ENCODE measurements around the gene RAI1. TPM values are rescaled to one million over a fixed set of nuclear protein-coding genes. Genes with fewer than 3 reads are reported as not detected.

The RAI1 gene
- total and polyA plus RNA-seq, 2 of the 13 experiments (the other 11 are each of a cell fraction or from before 2014, with no cell fraction given), result 3.4 to 5.2 TPM

DNA sequence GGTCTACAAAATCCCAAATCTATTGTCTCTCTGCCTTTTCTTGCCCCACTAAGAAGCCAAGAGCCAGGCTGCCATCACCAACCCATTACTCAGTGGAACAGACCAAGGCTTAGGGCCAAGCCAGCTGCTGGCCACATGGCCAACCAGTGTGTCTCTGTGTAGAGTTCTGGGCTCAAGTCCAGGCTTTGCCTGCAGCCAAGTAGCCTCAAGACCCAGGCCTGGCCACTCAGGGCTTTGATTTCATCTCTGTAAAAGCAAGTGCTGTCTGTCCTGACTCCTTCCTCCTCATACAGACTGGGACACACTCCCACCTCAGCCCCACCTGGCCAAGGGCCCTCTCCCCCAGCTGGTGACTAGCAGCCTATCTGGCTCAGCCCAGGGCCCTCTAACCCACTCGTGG, 140.9 kb downstream of the RAI1 start (continued):
- TF ChIP-seq MEIS1 (CRISPR knock-in tag; IDR thresholded peaks at IDR 0.05; ENCODE audit: borderline replicate concordance) (no peak), RFX3 (CRISPR knock-in tag; IDR thresholded peaks at IDR 0.05) (no peak), SCMH1 (CRISPR knock-in tag; IDR thresholded peaks at IDR 0.05; ENCODE audit: borderline replicate concordance) (no peak), SAP130 (CRISPR knock-in tag; IDR thresholded peaks at IDR 0.05; ENCODE audit: low read depth) (0 out of 2 replicates have a peak, but pooled peaks have one; percentile 9)
- TF ChIP-seq, protein P1, sequence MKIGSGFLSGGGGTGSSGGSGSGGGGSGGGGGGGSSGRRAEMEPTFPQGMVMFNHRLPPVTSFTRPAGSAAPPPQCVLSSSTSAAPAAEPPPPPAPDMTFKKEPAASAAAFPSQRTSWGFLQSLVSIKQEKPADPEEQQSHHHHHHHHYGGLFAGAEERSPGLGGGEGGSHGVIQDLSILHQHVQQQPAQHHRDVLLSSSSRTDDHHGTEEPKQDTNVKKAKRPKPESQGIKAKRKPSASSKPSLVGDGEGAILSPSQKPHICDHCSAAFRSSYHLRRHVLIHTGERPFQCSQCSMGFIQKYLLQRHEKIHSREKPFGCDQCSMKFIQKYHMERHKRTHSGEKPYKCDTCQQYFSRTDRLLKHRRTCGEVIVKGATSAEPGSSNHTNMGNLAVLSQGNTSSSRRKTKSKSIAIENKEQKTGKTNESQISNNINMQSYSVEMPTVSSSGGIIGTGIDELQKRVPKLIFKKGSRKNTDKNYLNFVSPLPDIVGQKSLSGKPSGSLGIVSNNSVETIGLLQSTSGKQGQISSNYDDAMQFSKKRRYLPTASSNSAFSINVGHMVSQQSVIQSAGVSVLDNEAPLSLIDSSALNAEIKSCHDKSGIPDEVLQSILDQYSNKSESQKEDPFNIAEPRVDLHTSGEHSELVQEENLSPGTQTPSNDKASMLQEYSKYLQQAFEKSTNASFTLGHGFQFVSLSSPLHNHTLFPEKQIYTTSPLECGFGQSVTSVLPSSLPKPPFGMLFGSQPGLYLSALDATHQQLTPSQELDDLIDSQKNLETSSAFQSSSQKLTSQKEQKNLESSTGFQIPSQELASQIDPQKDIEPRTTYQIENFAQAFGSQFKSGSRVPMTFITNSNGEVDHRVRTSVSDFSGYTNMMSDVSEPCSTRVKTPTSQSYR (CRISPR knock-in tag; IDR thresholded peaks at IDR 0.05; ENCODE audit: borderline replicate concordance), result no peak

DNA sequence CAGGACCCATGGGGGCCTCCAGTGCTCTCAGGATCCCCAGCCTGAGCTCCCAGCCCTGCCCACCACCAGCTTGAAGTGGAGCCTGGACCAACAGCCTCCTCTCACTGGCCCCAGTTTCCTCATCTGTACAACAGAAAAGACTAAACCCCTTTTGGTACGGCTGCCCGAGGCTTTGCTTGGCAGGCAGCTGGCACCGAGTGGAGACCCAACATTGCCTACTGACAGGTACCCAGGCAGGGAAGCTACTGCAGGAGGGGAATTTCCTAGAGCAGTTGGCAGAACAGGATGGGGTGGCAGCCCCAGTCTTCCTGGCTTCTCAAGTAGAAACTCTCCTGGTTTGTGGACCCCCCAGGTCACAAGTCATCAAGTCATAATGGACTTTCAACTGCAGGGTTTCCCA, 141.4 kb downstream of the RAI1 start:
- Histone ChIP-seq H3K4me1 (ENCODE audit: insufficient read depth, low read length) (peaks cover 92% of the 10 kb centered on the region), H3K79me2 (ENCODE audit: insufficient read depth, low read length) (peaks cover 68% of the 10 kb centered on the region), H2AFZ (ENCODE audit: low read length) (no peak overlapping the region), H4K20me1 (ENCODE audit: insufficient read depth, low read length) (peaks cover 67% of the 10 kb centered on the region), H3K9ac (ENCODE audit: insufficient read depth, low read depth, low read length) (peak overlapping the region; percentile 48), H3K27ac (ENCODE audit: extremely low read length, insufficient read depth, low read length) (peak overlapping the region; percentile 53), H3K4me2 (ENCODE audit: low read depth, low read length) (peak overlapping the region; percentile 76), H3K4me3 (replicated peaks in 1 of 3; ENCODE audit: insufficient read depth in 1 of 3, low read depth in 2 of 3, low read length in 3 of 3) (peak overlapping the region in 2 of 3 experiments; percentile 29 to 69; a peak in 3 of 6 replicates), H3K27me3 (ENCODE audit: control insufficient read depth in 1 of 2, insufficient read depth in 2 of 2, low read length in 2 of 2) (no peaks in the 10 kb centered on the region), H3K9me3 (ENCODE audit: low read length) (no peaks in the 10 kb centered on the region), H3K36me3 (replicated peaks in 1 of 2; ENCODE audit: control insufficient read depth in 1 of 2, insufficient read depth in 2 of 2, low read length in 2 of 2) (peaks cover 39 to 63% of the 10 kb centered on the region in 2 experiments)
- ATAC-seq (no peak), FAIRE-seq (no peak), DNase-seq (ENCODE audit: low spot score) (no peak)
- intact Hi-C loops (cut with micrococcal nuclease; ENCODE audit: unreplicated experiment) (no loop called here), in situ Hi-C loops (cut with HindIII; ENCODE audit: extremely low pct_ligation_motif_present, low pct_unique_long_range_greater_than_20kb) (no loop called here)
- ChIA-PET POLR2A (interaction anchor here (1.5 to 8.6 kb wide), 2 partner anchors 8 to 15 kb away, joined by 3 to 69 read pairs; partner anchors contain the start of gene SREBF1), CTCF (ENCODE audit: low intra/inter-chr PET ratio, low total read pairs) (no interaction called here)
- no TSS peak for BruUV-seq (replicated peaks)
- WGBS (ENCODE audit: low lambda C conversion rate), result 85% methylated on average over 2 of the region's 3 CpGs
- TF ChIP-seq ZNF766 (CRISPR knock-in tag; IDR thresholded peaks at IDR 0.05; ENCODE audit: borderline replicate concordance) (0 out of 2 replicates have a peak, but pooled peaks have one; percentile 18), KDM5B (CRISPR knock-in tag; IDR thresholded peaks at IDR 0.05; ENCODE audit: borderline replicate concordance) (no peak), IKZF4 (CRISPR knock-in tag; IDR thresholded peaks at IDR 0.05; ENCODE audit: borderline replicate concordance, low read depth, not compliant biosample characterization) (no peak), ZNF850 (CRISPR knock-in tag; conservative IDR thresholded peaks at IDR 0.05) (no peak), ZNF33B (CRISPR knock-in tag; IDR thresholded peaks at IDR 0.05) (0 out of 2 replicates have a peak, but pooled peaks have one; percentile 3), ZSCAN29 (CRISPR knock-in tag; conservative IDR thresholded peaks at IDR 0.05) (no peak), ZNF772 (CRISPR knock-in tag; IDR thresholded peaks at IDR 0.05) (no peak), ZMYM4 (CRISPR knock-in tag; IDR thresholded peaks at IDR 0.05) (0 out of 2 replicates have a peak, but pooled peaks have one; percentile 21), CEBPB (IDR thresholded peaks at IDR 0.05; ENCODE audit: borderline replicate concordance, low read depth, low read length) (no peak), NFIB (CRISPR knock-in tag; IDR thresholded peaks at IDR 0.05; ENCODE audit: borderline replicate concordance) (no peak), POLR2AphosphoS2 (IDR thresholded peaks at IDR 0.05; ENCODE audit: low read depth, low read length) (no peak), ELF3 (CRISPR knock-in tag; IDR thresholded peaks at IDR 0.05) (no peak), DNMT3B (CRISPR knock-in tag; conservative IDR thresholded peaks at IDR 0.05) (no peak), MEIS2 (CRISPR knock-in tag; IDR thresholded peaks at IDR 0.05) (no peak)
- TF ChIP-seq, protein P2, sequence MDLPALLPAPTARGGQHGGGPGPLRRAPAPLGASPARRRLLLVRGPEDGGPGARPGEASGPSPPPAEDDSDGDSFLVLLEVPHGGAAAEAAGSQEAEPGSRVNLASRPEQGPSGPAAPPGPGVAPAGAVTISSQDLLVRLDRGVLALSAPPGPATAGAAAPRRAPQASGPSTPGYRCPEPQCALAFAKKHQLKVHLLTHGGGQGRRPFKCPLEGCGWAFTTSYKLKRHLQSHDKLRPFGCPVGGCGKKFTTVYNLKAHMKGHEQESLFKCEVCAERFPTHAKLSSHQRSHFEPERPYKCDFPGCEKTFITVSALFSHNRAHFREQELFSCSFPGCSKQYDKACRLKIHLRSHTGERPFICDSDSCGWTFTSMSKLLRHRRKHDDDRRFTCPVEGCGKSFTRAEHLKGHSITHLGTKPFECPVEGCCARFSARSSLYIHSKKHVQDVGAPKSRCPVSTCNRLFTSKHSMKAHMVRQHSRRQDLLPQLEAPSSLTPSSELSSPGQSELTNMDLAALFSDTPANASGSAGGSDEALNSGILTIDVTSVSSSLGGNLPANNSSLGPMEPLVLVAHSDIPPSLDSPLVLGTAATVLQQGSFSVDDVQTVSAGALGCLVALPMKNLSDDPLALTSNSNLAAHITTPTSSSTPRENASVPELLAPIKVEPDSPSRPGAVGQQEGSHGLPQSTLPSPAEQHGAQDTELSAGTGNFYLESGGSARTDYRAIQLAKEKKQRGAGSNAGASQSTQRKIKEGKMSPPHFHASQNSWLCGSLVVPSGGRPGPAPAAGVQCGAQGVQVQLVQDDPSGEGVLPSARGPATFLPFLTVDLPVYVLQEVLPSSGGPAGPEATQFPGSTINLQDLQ (CRISPR knock-in tag; IDR thresholded peaks at IDR 0.05), result no peak

Data from HepG2 (cell line).